Choroid plexus epithelial cell (primary cell): Measurements from ENCODE around the gene GREM2.

Experiments
- DNase-seq: peaks from one replicate; pipeline ENCODE4 v3.0.0-alpha.2; 2010; ENCODE audit warnings: low read depth
- H3K4me3 ChIP-seq: 2 replicates; pipeline ENCODE4 v1.5.1; 2011; ENCODE audit warnings: low read depth, mild to moderate bottlenecking, control low read depth, low read length, moderate library complexity
- TF ChIP-seq, protein P1 (sequence below): conservative IDR thresholded peaks from 2 replicates; pipeline ENCODE4 v1.5.1; 2011; ENCODE audit warnings: low read depth, mild to moderate bottlenecking, control low read depth, inconsistent platforms, low read length, moderate library complexity

Gene GREM2

DNA sequence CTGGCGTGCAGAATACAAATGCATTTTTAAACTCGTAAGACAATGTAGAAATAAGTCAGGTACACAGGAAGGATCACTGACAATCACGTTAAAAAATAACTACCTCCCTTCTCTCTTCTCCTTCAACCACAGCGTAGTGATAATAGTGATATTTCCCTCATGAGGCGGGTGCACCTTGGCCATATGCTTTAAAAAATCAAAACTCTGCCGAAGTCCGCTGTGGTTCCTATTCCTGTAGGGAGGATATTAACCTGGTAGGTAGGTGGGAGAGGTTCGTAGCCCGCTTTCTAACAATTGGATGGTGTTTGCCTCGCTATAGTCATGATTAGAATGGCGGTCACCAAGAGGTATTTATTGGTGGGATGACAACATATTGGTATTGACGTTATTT, 732 bp downstream of the GREM2 start:
- TF ChIP-seq, protein P1, sequence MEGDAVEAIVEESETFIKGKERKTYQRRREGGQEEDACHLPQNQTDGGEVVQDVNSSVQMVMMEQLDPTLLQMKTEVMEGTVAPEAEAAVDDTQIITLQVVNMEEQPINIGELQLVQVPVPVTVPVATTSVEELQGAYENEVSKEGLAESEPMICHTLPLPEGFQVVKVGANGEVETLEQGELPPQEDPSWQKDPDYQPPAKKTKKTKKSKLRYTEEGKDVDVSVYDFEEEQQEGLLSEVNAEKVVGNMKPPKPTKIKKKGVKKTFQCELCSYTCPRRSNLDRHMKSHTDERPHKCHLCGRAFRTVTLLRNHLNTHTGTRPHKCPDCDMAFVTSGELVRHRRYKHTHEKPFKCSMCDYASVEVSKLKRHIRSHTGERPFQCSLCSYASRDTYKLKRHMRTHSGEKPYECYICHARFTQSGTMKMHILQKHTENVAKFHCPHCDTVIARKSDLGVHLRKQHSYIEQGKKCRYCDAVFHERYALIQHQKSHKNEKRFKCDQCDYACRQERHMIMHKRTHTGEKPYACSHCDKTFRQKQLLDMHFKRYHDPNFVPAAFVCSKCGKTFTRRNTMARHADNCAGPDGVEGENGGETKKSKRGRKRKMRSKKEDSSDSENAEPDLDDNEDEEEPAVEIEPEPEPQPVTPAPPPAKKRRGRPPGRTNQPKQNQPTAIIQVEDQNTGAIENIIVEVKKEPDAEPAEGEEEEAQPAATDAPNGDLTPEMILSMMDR: no peak
- H3K4me3 ChIP-seq: peak overlapping the region; percentile 56
- no peak for DNase-seq

DNA sequence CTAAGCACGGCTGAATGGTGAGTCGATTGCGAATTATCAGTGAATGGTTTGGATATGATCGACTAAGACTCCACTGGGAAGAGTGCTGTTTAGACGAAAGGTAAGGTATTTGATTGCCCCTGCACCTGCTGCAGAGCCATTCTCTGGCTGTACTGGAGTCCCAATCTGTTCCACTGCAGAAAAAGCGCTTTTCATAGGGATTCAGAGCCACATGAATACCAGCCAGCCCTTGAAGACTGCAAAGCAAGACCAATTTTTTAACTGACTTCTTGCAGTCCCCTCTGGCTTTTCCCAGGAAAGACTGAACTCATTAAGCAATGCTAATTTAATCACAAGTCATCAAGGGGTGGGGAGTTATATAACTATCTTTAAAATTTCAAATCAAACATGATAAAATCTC, 1.3 kb downstream of the GREM2 start:
- DNase-seq: no peak
- no peak overlapping the region for H3K4me3 ChIP-seq
- TF ChIP-seq, protein P1: no peak

DNA sequence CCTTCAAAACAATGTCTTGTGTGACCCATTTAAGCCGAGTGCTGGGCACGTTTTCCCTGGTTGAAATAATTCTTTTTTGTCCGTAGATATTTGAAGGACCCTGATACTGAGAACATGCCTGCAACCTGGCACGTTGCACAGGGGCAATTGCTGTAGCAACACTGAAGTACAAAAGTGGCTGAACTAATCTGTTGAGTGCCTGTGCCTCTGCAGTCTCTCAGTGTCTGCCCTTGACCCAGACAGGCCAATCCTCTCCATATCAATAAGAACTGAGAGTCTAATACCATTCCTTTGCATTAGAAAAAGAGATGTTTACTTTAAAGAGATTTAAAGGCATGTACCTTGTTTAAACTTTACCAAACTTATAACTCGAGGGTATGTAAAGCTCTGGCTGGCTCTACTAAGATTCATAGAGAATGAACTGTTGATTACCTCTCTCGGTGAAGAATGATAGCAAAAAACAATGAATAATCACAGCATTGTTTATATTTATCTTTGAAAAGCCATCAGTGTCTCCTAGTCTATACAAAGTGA, 2.4 kb downstream of the GREM2 start:
- DNase-seq: no peak
- TF ChIP-seq, protein P1: no peak
- no peak overlapping the region for H3K4me3 ChIP-seq

DNA sequence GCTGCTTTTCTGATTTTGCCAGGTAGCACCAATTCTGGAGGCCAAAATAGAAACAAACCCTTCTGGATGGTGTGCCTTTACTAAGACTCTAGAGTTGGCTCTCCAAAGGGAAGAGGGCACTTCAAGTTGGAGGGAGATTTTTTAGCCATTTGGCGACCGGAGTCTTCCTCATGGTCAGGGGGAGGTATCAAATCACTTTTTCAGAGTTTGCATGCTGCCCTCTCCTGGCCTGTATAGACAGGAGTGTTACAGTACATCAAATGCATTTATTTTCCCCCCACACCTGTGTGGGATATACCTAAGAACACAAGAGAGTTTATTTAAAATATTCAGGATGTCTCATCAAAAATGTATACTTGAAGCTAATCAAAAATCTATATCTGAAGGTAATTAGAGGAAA, 3.2 kb downstream of the GREM2 start:
- TF ChIP-seq, protein P1: peak; percentile 55
- DNase-seq: no peak
- H3K4me3 ChIP-seq: no peak overlapping the region

DNA sequence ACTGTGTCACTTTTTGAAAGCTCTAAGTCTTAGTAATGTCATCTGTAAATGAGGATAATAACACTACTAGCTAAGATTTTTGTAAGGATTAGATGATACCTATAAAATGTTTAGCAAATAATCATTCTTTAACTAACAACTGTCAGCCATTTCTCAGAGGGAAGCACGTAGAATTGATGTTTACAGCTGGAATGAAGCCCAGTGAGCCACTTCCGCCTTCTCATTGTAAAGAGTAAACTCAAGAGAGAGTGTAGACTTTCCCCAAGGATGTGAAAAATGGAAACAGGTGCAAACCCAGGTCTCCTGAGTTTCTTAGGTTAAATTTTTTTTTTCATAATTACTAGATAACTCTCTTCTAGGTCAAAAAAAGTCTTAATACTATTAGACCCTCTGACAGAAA, 4.9 kb downstream of the GREM2 start:
- TF ChIP-seq, protein P1: no peak
- DNase-seq: no peak
- no peak overlapping the region for H3K4me3 ChIP-seq

DNA sequence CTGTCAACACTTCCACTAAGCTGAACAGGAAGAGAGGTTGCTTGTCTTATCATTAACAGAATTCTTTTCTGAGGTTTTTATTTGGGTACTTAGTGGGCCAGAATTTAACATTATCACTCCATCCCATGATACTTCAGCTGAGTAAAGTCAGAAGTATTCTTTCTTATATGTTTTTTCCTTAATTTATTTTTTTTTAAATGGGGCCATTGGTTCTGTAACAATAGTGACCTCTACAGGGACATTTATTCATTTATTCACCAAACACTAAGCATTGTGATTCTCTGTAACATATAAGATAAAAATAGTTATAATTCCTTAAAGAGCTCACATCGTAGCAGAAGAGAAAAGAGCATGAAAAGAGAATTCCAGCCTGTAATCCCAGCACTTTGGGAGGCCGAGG, 9.8 kb downstream of the GREM2 start:
- TF ChIP-seq, protein P1: peak; percentile 22
- no peak for DNase-seq
- no peak overlapping the region for H3K4me3 ChIP-seq

DNA sequence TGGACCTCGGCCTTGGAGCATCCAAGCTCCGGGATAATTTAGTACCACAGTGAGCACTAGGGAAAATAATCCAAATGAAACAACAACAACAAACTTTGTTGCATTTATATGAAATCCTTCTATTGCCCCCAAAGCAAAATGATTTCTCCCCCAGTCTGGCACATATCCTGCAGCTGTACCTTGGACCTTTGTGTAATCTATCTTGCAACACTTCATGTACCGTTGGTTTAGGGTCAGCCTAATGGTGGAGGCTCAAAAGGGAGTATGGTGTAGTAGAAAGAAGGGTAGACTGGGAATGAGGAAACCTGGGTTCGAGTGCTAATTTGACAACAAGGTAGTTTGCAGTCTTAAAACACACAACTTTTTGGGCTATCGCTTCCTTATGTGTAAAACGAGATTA, 12.1 kb downstream of the GREM2 start:
- no peak for DNase-seq
- TF ChIP-seq, protein P1: no peak
- no peak overlapping the region for H3K4me3 ChIP-seq
